ENCODE data around the gene MAN1C1.
A peak's percentile ranks its signal among the peaks of the same experiment; 100 is the strongest.
"Not testable (repeated sequence)": the region's sequence is repeated elsewhere in the genome, so short reads cannot be mapped to it uniquely, and the experiment has no call there.

Gene MAN1C1

DNA sequence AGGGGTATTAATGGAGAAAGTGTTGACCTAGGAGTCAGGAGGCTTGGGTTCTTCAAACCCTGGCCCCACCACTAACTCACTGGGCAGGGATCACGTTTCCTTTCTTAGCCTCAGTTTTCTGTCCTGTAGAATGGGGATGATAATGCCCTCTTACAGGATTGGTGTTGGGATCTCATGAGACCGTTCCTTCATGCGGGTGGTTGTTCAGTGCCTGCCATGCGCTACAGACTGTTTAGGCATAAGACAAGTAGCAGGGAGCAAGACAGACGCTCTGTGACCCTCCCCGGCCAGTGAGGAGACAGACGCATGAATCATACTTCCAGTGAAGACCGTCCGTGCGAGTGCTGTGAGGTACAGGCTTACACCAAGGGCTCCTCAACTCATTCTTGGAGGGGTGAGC, 81.7 kb downstream of the MAN1C1 start:
- TF ChIP-seq, protein P1, sequence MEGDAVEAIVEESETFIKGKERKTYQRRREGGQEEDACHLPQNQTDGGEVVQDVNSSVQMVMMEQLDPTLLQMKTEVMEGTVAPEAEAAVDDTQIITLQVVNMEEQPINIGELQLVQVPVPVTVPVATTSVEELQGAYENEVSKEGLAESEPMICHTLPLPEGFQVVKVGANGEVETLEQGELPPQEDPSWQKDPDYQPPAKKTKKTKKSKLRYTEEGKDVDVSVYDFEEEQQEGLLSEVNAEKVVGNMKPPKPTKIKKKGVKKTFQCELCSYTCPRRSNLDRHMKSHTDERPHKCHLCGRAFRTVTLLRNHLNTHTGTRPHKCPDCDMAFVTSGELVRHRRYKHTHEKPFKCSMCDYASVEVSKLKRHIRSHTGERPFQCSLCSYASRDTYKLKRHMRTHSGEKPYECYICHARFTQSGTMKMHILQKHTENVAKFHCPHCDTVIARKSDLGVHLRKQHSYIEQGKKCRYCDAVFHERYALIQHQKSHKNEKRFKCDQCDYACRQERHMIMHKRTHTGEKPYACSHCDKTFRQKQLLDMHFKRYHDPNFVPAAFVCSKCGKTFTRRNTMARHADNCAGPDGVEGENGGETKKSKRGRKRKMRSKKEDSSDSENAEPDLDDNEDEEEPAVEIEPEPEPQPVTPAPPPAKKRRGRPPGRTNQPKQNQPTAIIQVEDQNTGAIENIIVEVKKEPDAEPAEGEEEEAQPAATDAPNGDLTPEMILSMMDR (IDR thresholded peaks at IDR 0.05) = no peak
- Histone ChIP-seq H3K4me1 (peaks cover 12% of the 10 kb centered on the region), H3K79me2 (no peaks in the 10 kb centered on the region), H3K36me3 (ENCODE audit: control insufficient read depth, insufficient read depth, low read length) (no peaks in the 10 kb centered on the region), H3K9ac (no peak overlapping the region), H3K27ac (no peak overlapping the region), H2AFZ (no peak overlapping the region), H3K9me3 (ENCODE audit: control insufficient read depth, low read length) (no peaks in the 10 kb centered on the region), H3K4me2 (ENCODE audit: low read length) (no peak overlapping the region), H3K4me3 (ENCODE audit: low read depth, low read length) (no peak overlapping the region), H3K27me3 (ENCODE audit: control insufficient read depth, insufficient read depth, low read length) (no peaks in the 10 kb centered on the region)

DNA sequence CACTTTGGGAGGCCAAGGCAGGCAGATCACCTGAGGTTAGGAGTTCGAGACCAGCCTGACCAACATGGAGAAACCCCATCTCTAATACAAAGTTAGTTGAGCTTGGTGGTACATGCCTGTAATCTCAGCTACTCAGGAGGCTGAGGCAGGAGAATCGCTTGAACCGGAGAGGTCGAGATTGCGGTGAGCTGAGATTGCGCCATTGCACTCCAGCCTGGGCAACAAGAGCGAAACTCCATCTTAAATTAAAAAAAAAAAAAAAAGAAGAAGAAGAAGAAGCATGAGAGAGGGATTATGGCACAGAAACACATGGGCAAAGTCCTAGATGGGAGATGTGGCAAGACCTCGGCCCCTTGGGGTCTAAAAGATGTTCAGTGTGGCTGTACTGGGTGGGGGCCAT, 82.5 kb downstream of the MAN1C1 start:
- peak overlapping the region; percentile 60 for H3K27ac ChIP-seq
- not testable (repeated sequence) for H3K9ac ChIP-seq; H2AFZ ChIP-seq; H3K27me3 ChIP-seq (ENCODE audit: control insufficient read depth, insufficient read depth, low read length); H3K4me3 ChIP-seq (ENCODE audit: low read depth, low read length); H3K9me3 ChIP-seq (ENCODE audit: control insufficient read depth, low read length); H3K79me2 ChIP-seq; H3K36me3 ChIP-seq (ENCODE audit: control insufficient read depth, insufficient read depth, low read length); H3K4me2 ChIP-seq (ENCODE audit: low read length)
- peaks cover 10% of the 10 kb centered on the region for H3K4me1 ChIP-seq

DNA sequence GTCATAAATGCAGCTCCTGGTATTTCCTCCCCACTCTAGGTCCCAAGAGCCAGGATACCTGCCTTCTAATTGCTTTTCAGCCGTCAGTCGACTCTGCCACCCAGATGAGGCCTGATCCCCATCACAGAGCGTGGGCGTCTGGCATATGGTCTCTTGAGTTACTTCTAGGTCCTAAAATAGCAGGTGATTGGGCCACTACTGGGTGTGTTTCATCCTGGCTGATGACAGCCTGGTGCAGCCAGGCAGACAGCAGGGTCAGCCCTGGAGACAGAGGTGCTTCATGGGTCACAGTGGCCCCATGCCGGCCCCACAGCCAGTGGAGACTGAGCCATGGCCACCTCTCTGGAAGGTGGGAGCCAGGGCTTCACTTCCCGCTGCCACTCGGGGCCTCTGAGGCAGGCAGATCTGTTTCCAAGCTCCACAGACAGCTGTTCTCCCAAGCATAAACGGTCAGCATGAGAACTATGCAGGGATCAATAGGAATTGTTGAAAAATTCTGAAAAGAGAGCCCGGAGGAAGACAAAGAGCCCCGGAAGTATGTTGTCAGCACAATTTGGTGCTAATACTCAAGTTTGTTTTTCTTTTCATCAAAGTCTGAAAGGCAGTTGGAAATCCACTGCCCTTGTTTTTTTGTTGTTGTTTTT, 83.0 kb downstream of the MAN1C1 start:
- no peaks in the 10 kb centered on the region for H3K36me3 ChIP-seq (ENCODE audit: control insufficient read depth, insufficient read depth, low read length)
- TF ChIP-seq, protein P1 (IDR thresholded peaks at IDR 0.05) = no peak
- peak overlapping the region; percentile 60 for H3K27ac ChIP-seq
- peaks cover 5% of the 10 kb centered on the region for H3K4me1 ChIP-seq
- no peaks in the 10 kb centered on the region for H3K27me3 ChIP-seq (ENCODE audit: control insufficient read depth, insufficient read depth, low read length)
- no peak overlapping the region for H3K9ac ChIP-seq
- H3K4me2 ChIP-seq (ENCODE audit: low read length) = peak overlapping the region; percentile 6
- no peaks in the 10 kb centered on the region for H3K9me3 ChIP-seq (ENCODE audit: control insufficient read depth, low read length)
- no peak overlapping the region for H3K4me3 ChIP-seq (ENCODE audit: low read depth, low read length)
- peak overlapping the region; percentile 42 for H2AFZ ChIP-seq
- H3K79me2 ChIP-seq = no peaks in the 10 kb centered on the region

DNA sequence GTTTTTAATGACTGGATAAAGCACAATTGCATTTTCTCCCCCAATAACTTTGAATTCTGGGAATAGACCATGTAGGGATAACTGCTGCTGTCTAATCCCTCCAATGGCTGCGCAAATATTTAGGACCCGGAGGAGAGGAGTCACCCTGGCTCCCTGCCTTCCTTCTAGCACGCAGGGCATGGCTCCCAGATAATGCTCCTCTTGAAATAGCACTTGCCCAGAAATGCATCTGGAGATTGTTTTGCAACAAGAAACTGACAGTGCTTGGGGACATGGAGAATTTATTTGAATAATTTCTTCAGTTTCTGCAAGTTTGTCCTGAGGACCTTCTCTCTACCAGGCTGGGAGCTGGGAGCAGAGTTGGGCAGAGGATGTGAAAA, 83.5 kb downstream of the MAN1C1 start:
- Histone ChIP-seq H3K4me2 (ENCODE audit: low read length) (no peak overlapping the region), H3K27me3 (ENCODE audit: control insufficient read depth, insufficient read depth, low read length) (no peaks in the 10 kb centered on the region), H3K4me3 (ENCODE audit: low read depth, low read length) (no peak overlapping the region), H3K9me3 (ENCODE audit: control insufficient read depth, low read length) (no peaks in the 10 kb centered on the region), H3K79me2 (no peaks in the 10 kb centered on the region), H2AFZ (no peak overlapping the region), H3K36me3 (ENCODE audit: control insufficient read depth, insufficient read depth, low read length) (no peaks in the 10 kb centered on the region), H3K27ac (peak overlapping the region; percentile 60), H3K9ac (no peak overlapping the region), H3K4me1 (peaks cover 5% of the 10 kb centered on the region)
- TF ChIP-seq, protein P1 (IDR thresholded peaks at IDR 0.05) = no peak

DNA sequence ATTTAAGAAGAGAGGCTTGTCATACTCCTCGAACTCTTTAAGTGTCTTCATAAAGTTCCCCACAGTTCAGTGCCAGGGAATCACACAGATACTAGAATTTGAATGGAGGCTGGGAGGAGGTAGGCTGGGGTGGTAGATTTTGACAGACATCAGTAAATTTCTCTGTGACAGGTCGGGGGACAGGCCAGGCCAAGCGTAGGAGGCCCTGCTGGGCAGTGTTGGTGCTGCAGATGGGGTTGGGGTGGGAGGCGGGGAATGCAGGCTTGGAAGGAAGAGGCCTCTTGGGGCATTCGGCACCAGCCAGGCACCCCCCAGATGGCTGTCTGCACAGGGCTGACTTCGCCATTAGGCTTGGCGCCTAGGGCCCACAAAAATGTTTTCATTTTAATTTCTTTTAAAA, 84.0 kb downstream of the MAN1C1 start:
- no peaks in the 10 kb centered on the region for H3K9me3 ChIP-seq (ENCODE audit: control insufficient read depth, low read length)
- H3K36me3 ChIP-seq (ENCODE audit: control insufficient read depth, insufficient read depth, low read length) = no peaks in the 10 kb centered on the region
- peaks cover 3% of the 10 kb centered on the region for H3K79me2 ChIP-seq
- H2AFZ ChIP-seq = no peak overlapping the region
- H3K9ac ChIP-seq = no peak overlapping the region
- H3K27me3 ChIP-seq (ENCODE audit: control insufficient read depth, insufficient read depth, low read length) = no peaks in the 10 kb centered on the region
- H3K4me1 ChIP-seq = peaks cover 5% of the 10 kb centered on the region
- TF ChIP-seq, protein P1 (IDR thresholded peaks at IDR 0.05) = no peak
- H3K4me3 ChIP-seq (ENCODE audit: low read depth, low read length) = no peak overlapping the region
- no peak overlapping the region for H3K4me2 ChIP-seq (ENCODE audit: low read length)
- no peak overlapping the region for H3K27ac ChIP-seq

All from parathyroid adenoma (tissue), 2 donors.